Measurements from ENCODE around the gene GJC1. TPM values are rescaled to one million over a fixed set of nuclear protein-coding genes. Genes with fewer than 3 reads are reported as not detected.

GJC1 gene
- total and polyA plus RNA-seq, 9 of the 15 experiments (the other 6 are each of a cell fraction or from before 2014, with no cell fraction given) = 0.04 to 1.4 (median 0.18) TPM; not detected in 1

DNA sequence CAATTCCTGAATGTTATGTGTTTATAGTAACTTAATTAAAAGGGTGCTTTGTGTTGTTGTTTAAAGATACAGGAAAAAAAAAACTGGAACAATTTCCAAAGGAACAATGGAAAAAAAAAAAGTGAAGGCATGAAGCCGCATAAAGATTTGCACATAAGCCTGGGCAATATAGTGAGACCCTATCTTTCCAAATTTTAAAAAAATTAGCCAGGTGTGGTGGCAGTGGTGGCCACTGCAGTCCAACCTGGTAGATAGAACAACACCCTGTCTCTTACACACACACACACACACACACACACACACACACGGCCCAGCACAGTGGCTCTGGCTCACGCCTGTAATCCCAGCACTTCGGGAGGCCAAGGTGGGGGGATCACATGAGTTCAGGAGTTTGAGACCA, 21.9 kb downstream of the GJC1 start:
- no peak overlapping the region for H3K9ac ChIP-seq (ENCODE audit: insufficient read depth in 1 of 2, low read depth in 2 of 2, low read length in 2 of 2)
- in situ Hi-C loops (cut with MboI) = no loop called here

More for the DNA sequence above, 21.9 kb downstream of the GJC1 start:
- H3K4me2 ChIP-seq (ENCODE audit: insufficient read depth, low read length) = no peak overlapping the region
- no peak for DNase-seq (ENCODE audit: extremely low read depth in 1 of 4, low spot score in 3 of 4)
- H3K27ac ChIP-seq (ENCODE audit: extremely low read depth, low read depth, low read length) = no peak overlapping the region
- FAIRE-seq = no peak
- no peaks in the 10 kb centered on the region for H3K79me2 ChIP-seq (ENCODE audit: control insufficient read depth, insufficient read depth, low read length)
- peaks cover 48 to 68% of the 10 kb centered on the region in 2 experiments for H3K27me3 ChIP-seq (ENCODE audit: control insufficient read depth in 2 of 2, insufficient read depth in 2 of 2, low read length in 2 of 2)
- WGBS (ENCODE audit: insufficient coverage, low coverage, missing lambda C conversion rate) = 0% methylated on average over 4 of the region's 4 CpGs
- no peaks in the 10 kb centered on the region for H3K9me1 ChIP-seq (ENCODE audit: control insufficient read depth, insufficient read depth, low read length)
- intact Hi-C loops (cut with micrococcal nuclease) = no loop called here
- no peaks in the 10 kb centered on the region for H3K9me3 ChIP-seq (replicated peaks; ENCODE audit: control insufficient read depth, insufficient read depth, low read depth, low read length)
- BruUV-seq (replicated peaks) = no TSS peak
- TF ChIP-seq TSHZ1 (CRISPR knock-in tag; IDR thresholded peaks at IDR 0.05) = no peak
- TF ChIP-seq, protein P1, sequence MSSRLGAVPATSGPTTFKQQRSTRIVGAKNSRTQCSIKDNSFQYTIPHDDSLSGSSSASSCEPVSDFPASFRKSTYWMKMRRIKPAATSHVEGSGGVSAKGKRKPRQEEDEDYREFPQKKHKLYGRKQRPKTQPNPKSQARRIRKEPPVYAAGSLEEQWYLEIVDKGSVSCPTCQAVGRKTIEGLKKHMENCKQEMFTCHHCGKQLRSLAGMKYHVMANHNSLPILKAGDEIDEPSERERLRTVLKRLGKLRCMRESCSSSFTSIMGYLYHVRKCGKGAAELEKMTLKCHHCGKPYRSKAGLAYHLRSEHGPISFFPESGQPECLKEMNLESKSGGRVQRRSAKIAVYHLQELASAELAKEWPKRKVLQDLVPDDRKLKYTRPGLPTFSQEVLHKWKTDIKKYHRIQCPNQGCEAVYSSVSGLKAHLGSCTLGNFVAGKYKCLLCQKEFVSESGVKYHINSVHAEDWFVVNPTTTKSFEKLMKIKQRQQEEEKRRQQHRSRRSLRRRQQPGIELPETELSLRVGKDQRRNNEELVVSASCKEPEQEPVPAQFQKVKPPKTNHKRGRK (tag; IDR thresholded peaks at IDR 0.05) = 0 out of 2 replicates have a peak, but pooled peaks have one; percentile 15
- POLR2A ChIA-PET = interaction anchor here (0.6 to 1.2 kb wide), 2 partner anchors 13 to 1156 kb away, joined by 3 read pairs; no protein-coding TSS in a partner anchor
- no peaks in the 10 kb centered on the region; a peak in 1 of 5 replicates for H3K4me1 ChIP-seq (replicated peaks in 1 of 2; ENCODE audit: control insufficient read depth in 2 of 2, insufficient read depth in 2 of 2, low read length in 2 of 2)
- no peaks in the 10 kb centered on the region for H3K36me3 ChIP-seq (ENCODE audit: control insufficient read depth, insufficient read depth, low read length)
- no peak overlapping the region for H2AFZ ChIP-seq (ENCODE audit: low read depth, low read length)
- no peaks in the 10 kb centered on the region for H4K20me1 ChIP-seq (replicated peaks; ENCODE audit: control insufficient read depth, insufficient read depth, low read length)
- CTCF ChIA-PET (ENCODE audit: low intra/inter-chr PET ratio) = no interaction called here
- H3K4me3 ChIP-seq = no peak overlapping the region
- no peak for ATAC-seq
